Common myeloid progenitor, CD34-positive (primary cell): ENCODE data around the gene LIPI.

Experiments
- CTCF ChIA-PET: fragments of 350-600 bp; sonication (Branson Sonifier 250); formaldehyde crosslinking; loops from one replicate; lab custom pipeline; 2021; ENCODE audit warnings: antibody characterized with exemption; lab: Charles Lee
- POLR2A ChIA-PET: fragments of 350-600 bp; sonication (Branson Sonifier 250); formaldehyde crosslinking; loops from one replicate; lab custom pipeline; 2021; ENCODE audit warnings: antibody characterized with exemption; lab: Charles Lee
- DNase-seq, 3 donors: peaks; one replicate each; pipeline versions ENCODE4 v3.0.0 to v3.0.0-alpha.2; 2013
- H3K27ac ChIP-seq, 2 experiments: 1 replicate in 1 of 2; 2 replicates in 1 of 2; pipeline ENCODE4 v1.7.0; 2013; ENCODE audit warnings: inconsistent platforms in 2 of 2, low read length in 2 of 2, mild to moderate bottlenecking in 2 of 2, low read depth in 1 of 2, moderate library complexity in 1 of 2; ENCODE audit not compliant: severe bottlenecking in 2 of 2, insufficient read depth in 1 of 2, poor library complexity in 1 of 2
- H3K27me3 ChIP-seq, 5 experiments: replicated peaks in 2 of 5; 1 replicate in 3 of 5; 2 replicates in 2 of 5; pipeline versions ENCODE4 v1.6.1 to v1.7.0; 2013; ENCODE audit warnings: low read length in 4 of 5, mild to moderate bottlenecking in 2 of 5, moderate library complexity in 2 of 5, inconsistent platforms in 1 of 5; ENCODE audit not compliant: insufficient read depth in 5 of 5, control insufficient read depth in 4 of 5
- H3K36me3 ChIP-seq, 4 experiments: 1 replicate in 2 of 4; 2 replicates in 2 of 4; pipeline versions ENCODE4 v1.6.1 to v1.7.0; 2013; ENCODE audit warnings: low read length in 3 of 4, control low read depth in 1 of 4, mild to moderate bottlenecking in 1 of 4; ENCODE audit not compliant: control insufficient read depth in 4 of 4, insufficient read depth in 4 of 4
- H3K4me1 ChIP-seq, 4 experiments: 1 replicate in 3 of 4; 2 replicates in 1 of 4; pipeline versions ENCODE4 v1.6.1 to v1.7.1; 2013; ENCODE audit warnings: low read length in 3 of 4, mild to moderate bottlenecking in 3 of 4, control low read depth in 1 of 4, inconsistent platforms in 1 of 4, moderate library complexity in 1 of 4; ENCODE audit not compliant: control insufficient read depth in 4 of 4, insufficient read depth in 4 of 4; ENCODE audit errors: control extremely low read depth in 1 of 4
- H3K4me3 ChIP-seq, 7 experiments: 1 replicate in 4 of 7; 2 replicates in 3 of 7; pipeline versions ENCODE4 v1.5.1 to v1.7.0; 2013; ENCODE audit warnings: mild to moderate bottlenecking in 7 of 7, low read length in 6 of 7, moderate library complexity in 6 of 7, inconsistent platforms in 2 of 7, low read depth in 2 of 7, control low read depth in 1 of 7; ENCODE audit not compliant: insufficient read depth in 4 of 7, control insufficient read depth in 1 of 7; ENCODE audit errors: extremely low read depth in 1 of 7
- H3K9me3 ChIP-seq, 5 experiments: 1 replicate in 4 of 5; 2 replicates in 1 of 5; pipeline versions ENCODE4 v1.6.1 to v1.7.1; 2013; ENCODE audit warnings: low read length in 4 of 5, mild to moderate bottlenecking in 2 of 5, inconsistent platforms in 1 of 5, low read depth in 1 of 5, moderate library complexity in 1 of 5; ENCODE audit not compliant: control insufficient read depth in 4 of 5, insufficient read depth in 2 of 5; ENCODE audit errors: control extremely low read depth in 1 of 5
- WGBS: methylation state at CpG from one replicate; pipeline ENCODE4 v1.1.5; 2013; ENCODE audit not compliant: insufficient coverage; 5-methylcytosine and 5-hydroxymethylcytosine counted together

The LIPI gene

DNA sequence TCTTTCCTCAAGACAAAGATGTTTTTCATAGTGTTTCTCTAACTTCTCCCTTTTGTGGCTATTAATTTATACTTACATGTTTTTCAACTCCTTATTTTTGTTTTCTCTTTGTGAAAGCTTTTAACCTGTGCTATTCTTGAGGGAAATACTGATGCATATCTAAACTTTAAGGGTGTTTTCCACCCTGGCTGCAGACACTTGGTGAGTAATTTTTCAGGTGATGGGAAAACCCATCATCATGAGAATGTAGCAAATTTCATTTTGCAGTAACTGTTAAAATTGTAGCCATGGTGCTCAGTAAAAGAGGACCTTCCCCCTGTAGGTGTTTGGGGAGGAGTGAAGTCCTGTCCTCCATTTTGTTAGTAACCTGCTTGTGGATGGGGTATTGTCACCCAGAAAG is 124.2 kb downstream of the LIPI start:
- DNase-seq: no peak
- no peak overlapping the region for H3K27ac ChIP-seq
- POLR2A ChIA-PET: no interaction called here
- H3K9me3 ChIP-seq: peaks cover 0 to 18% (median 12%) of the 10 kb centered on the region in 5 experiments
- peaks cover 0 to 5% (median 2%) of the 10 kb centered on the region in 4 experiments for H3K36me3 ChIP-seq
- no peaks in the 10 kb centered on the region for H3K4me1 ChIP-seq
- CTCF ChIA-PET: no interaction called here
- no peaks in the 10 kb centered on the region for H3K27me3 ChIP-seq
- no peak overlapping the region for H3K4me3 ChIP-seq

DNA sequence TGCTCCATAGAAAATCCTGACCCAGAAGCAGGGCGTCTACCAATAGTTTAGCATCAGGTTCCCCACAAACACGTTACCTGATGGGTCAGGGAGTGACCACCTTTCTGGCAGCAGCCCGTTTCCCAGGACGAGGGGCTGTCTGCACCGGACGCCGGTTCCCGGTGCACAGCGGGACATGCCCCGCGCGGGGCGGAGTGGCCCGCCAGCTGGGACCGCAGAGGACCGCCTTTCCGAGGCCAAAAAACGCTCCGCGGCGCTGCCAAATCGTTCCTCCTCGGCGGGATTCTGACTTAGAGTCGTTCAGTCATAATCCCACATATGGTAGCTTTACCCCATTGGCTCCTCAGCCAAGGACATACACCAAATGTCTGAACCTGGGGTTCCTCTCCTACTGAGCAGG is 126.1 kb downstream of the LIPI start:
- ChIA-PET CTCF (no interaction called here), POLR2A (no interaction called here)
- Histone ChIP-seq H3K4me1 (no peaks in the 10 kb centered on the region), H3K27me3 (no peaks in the 10 kb centered on the region), H3K27ac (no peak overlapping the region), H3K36me3 (peaks cover 0 to 5% (median 2%) of the 10 kb centered on the region in 4 experiments), H3K4me3 (no peak overlapping the region), H3K9me3 (peaks cover 0 to 18% (median 12%) of the 10 kb centered on the region in 5 experiments)
- DNase-seq: no peak
- WGBS: 98% methylated on average over 23 of the region's 25 CpGs

DNA sequence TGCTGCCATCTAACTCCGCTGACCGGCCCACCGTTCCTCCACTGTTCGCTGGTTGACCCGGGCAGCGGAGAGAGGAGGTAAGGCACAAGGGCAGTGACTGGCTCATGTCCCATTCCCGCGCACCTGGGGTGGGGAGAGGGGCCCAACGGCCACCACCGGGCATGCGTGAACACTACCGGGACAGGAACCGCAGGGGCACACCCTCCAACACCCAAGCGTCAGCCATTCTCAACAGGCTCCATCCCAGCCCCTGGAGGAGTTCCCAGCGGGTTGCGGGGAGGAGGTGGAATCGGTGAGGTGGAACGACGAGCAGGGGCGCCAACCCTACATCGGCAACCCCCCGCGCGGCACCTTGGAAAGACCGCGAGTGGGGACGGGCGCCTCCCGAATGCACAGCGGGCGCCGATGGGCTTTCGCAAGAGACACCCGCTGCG is 126.7 kb downstream of the LIPI start:
- no peak for DNase-seq
- no peak overlapping the region for H3K27ac ChIP-seq
- 97% methylated on average over 33 of the region's 35 CpGs for WGBS
- peaks cover 0 to 18% (median 13%) of the 10 kb centered on the region in 5 experiments for H3K9me3 ChIP-seq
- POLR2A ChIA-PET: no interaction called here
- CTCF ChIA-PET: no interaction called here
- H3K4me1 ChIP-seq: no peaks in the 10 kb centered on the region
- H3K27me3 ChIP-seq: no peaks in the 10 kb centered on the region
- no peak overlapping the region for H3K4me3 ChIP-seq
- H3K36me3 ChIP-seq: peaks cover 0 to 5% (median 2%) of the 10 kb centered on the region in 4 experiments

DNA sequence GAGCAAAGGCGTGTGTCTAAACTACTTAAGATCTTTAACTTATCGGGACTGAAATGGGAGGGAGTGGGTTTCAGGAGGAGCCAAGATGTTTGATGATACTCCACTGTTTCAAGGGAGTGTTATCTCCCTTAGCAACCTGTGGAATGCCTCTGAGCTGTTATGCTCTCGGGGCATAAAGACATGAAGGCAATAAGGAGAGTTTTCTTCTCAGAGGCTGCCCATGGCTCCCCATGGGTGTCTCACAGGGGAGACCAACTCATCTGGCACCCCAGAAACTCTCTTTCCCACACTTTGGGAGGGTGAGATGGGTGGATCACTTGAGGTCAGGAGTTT is 130.0 kb downstream of the LIPI start:
- POLR2A ChIA-PET: no interaction called here
- Histone ChIP-seq H3K27ac (no peak overlapping the region), H3K9me3 (peaks cover 0 to 33% (median 27%) of the 10 kb centered on the region in 5 experiments), H3K4me3 (no peak overlapping the region), H3K27me3 (no peaks in the 10 kb centered on the region), H3K36me3 (peaks cover 0 to 5% (median 2%) of the 10 kb centered on the region in 4 experiments), H3K4me1 (no peaks in the 10 kb centered on the region)
- no peak for DNase-seq
- CTCF ChIA-PET: no interaction called here
- WGBS: 100% methylated on average over 2 of the region's 3 CpGs

DNA sequence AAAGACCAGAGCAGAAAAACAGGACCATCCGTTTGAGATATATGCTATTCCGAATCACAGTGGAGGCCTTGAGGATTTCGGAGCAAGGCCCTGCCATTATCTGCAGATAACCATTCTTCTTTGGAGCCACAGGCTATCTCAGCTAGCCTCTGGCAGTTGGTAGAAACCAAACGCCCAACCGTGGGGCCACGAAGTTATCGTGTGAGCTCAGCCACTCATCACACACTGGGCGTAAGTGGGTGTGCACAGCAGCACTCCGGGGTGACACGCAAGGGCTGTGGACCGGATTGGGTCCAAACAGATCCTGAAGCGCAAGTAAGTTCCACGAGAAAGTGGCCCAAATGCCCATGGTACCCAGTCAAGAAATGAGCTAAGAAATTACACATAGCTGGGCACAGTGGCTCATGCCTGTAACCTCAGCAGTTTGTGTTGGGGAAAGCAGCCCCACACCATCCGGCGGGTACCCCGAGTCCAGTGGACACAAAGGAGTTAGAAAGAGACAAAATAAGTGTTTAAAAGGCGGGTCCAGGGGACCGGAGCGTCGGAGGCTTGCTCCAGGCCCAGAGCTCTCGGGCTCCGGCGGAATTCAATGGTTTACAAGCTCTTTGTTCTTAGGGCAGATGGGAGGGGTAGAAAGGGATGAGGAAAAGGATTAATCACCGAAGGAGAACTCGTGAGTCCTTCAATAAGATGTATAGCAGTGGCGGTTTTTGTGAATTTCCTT is 130.6 kb downstream of the LIPI start:
- Histone ChIP-seq H3K27me3 (no peaks in the 10 kb centered on the region), H3K4me3 (no peak overlapping the region), H3K4me1 (no peaks in the 10 kb centered on the region), H3K9me3 (peaks cover 0 to 38% (median 32%) of the 10 kb centered on the region in 5 experiments), H3K27ac (no peak overlapping the region), H3K36me3 (peaks cover 0 to 5% (median 2%) of the 10 kb centered on the region in 4 experiments)
- POLR2A ChIA-PET: no interaction called here
- no peak for DNase-seq
- 93% methylated on average over 26 of the region's 26 CpGs for WGBS
- CTCF ChIA-PET: no interaction called here

DNA sequence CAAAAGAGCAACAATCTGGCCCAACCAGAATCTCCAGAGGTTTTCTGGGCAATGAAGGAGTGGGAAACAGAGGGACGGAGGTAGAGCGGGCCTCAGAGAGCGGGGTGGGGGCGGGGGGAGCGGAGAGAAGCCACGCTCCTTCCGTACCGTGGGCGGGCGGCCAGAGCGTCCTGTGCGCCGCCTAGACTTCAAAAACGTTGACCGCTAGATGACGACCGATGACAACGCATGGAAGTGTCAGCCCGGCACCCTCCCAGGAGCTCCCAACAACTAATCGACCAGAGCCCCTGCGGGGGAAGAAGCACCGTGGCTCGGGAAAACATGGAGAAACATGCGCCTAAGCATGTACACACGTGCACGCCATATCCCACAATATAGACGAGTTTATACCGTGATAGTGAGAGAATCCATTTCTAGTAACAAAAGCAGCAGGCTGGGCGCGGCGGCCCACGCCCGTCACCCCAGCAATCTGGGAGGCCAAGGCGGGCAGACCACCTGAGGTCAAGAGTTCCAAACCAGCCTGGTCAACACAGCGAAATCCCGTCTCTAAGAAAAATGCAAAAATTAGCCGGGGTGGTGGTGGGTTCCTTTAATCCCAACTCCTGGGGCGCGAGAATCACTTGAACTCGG is 131.9 kb downstream of the LIPI start:
- POLR2A ChIA-PET: no interaction called here
- Histone ChIP-seq H3K36me3 (no peaks in the 10 kb centered on the region), H3K4me3 (no peak overlapping the region), H3K9me3 (peaks cover 0 to 37% (median 32%) of the 10 kb centered on the region in 5 experiments), H3K27ac (no peak overlapping the region), H3K4me1 (no peaks in the 10 kb centered on the region), H3K27me3 (no peaks in the 10 kb centered on the region)
- WGBS: 98% methylated on average over 38 of the region's 40 CpGs
- no peak for DNase-seq
- CTCF ChIA-PET: no interaction called here

DNA sequence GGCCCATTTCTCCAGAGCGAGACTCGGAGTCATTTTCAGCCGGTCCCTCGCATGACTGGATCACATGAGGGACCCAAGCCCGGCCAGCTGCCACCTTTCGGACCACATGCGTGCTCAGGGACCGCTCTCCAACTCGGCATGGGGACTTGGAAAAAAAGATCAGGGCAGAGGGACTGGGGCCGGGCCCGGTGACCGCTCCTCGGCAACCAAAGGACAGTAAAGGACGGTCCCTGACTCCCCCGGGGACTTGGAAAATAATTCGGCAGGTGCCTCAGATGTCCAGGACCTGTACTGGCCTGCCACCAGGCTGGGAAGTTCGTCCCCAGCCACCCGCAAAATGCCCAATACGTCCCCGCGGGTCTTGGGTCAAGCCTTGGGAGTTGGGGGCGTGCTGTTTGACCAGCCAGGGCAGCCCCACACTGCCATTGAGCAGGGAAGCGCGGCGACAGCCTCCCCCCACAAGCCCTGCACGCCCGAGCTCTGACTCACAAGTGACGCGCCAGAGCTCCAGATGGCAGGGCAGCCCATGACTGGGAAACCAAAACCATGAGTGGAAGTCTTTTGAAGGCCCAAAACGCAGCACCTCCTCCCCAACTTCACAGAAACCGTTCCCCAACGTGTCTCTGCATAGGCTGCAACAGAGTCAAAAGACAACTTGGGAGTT is 134.5 kb downstream of the LIPI start:
- H3K9me3 ChIP-seq: peaks cover 0 to 48% (median 37%) of the 10 kb centered on the region in 5 experiments
- no peak overlapping the region for H3K4me3 ChIP-seq
- H3K36me3 ChIP-seq: peaks cover 0 to 2% (median 0%) of the 10 kb centered on the region in 4 experiments
- WGBS: 91% methylated on average over 27 of the region's 32 CpGs
- POLR2A ChIA-PET: no interaction called here
- no peaks in the 10 kb centered on the region for H3K4me1 ChIP-seq
- CTCF ChIA-PET: no interaction called here
- no peak for DNase-seq
- H3K27ac ChIP-seq: no peak overlapping the region
- no peaks in the 10 kb centered on the region for H3K27me3 ChIP-seq
